Transverse colon (tissue), 4 donors: ENCODE results near the gene POU2F1.

ENCODE experiments used
- CTCF ChIP-seq, 5 experiments: fragments of 200-600 bp in 3 of 5; fragments of 450-650 bp in 2 of 5; sonication (generic) in 3 of 5; IDR thresholded peaks; 1 replicate in 2 of 5; 2 replicates in 3 of 5; pipeline ENCODE4 v1.5.1; 2016 to 2017; ENCODE audit warnings: antibody characterized with exemption in 5 of 5, inconsistent platforms in 3 of 5, mild to moderate bottlenecking in 2 of 5, moderate library complexity in 1 of 5
- POLR2AphosphoS5 ChIP-seq, 3 donors: sonication (generic); formaldehyde crosslinking; IDR thresholded peaks; one replicate each; pipeline ENCODE4 v1.6.1; 2016; ENCODE audit warnings: antibody characterized with exemption in 3 of 3

- TF ChIP-seq POLR2AphosphoS5 (IDR thresholded peaks at IDR 0.05): no peak
- no peak for TF ChIP-seq CTCF (IDR thresholded peaks at IDR 0.05)
These were observed 71.0 kb downstream of the POU2F1 start for GRCh38 chr1:167291539-167292185.
